ENCODE results near the gene MTHFD1L. TPM values are rescaled to one million over a fixed set of nuclear protein-coding genes. Genes with fewer than 3 reads are reported as not detected.

Gene MTHFD1L
- total and polyA plus RNA-seq, 9 of the 15 experiments (the other 6 are each of a cell fraction or from before 2014, with no cell fraction given): 20.9 to 128 (median 61.0) TPM

GRCh38 chr6:150915880-150916265 lies 50.4 kb downstream of the MTHFD1L start:
- Histone ChIP-seq H3K9ac (ENCODE audit: insufficient read depth in 1 of 2, low read depth in 2 of 2, low read length in 2 of 2) (no peak overlapping the region), H3K27me3 (ENCODE audit: control insufficient read depth in 2 of 2, insufficient read depth in 2 of 2, low read length in 2 of 2) (no peaks in the 10 kb centered on the region), H3K27ac (ENCODE audit: extremely low read depth, low read depth, low read length) (no peak overlapping the region), H3K4me1 (replicated peaks in 1 of 2; ENCODE audit: control insufficient read depth in 2 of 2, insufficient read depth in 2 of 2, low read length in 2 of 2) (no peaks in the 10 kb centered on the region), H3K9me3 (replicated peaks; ENCODE audit: control insufficient read depth, insufficient read depth, low read depth, low read length) (no peaks in the 10 kb centered on the region), H4K20me1 (replicated peaks; ENCODE audit: control insufficient read depth, insufficient read depth, low read length) (no peaks in the 10 kb centered on the region), H3K4me3 (no peak overlapping the region), H3K9me1 (ENCODE audit: control insufficient read depth, insufficient read depth, low read length) (no peaks in the 10 kb centered on the region), H3K79me2 (ENCODE audit: control insufficient read depth, insufficient read depth, low read length) (no peaks in the 10 kb centered on the region), H3K36me3 (ENCODE audit: control insufficient read depth, insufficient read depth, low read length) (peaks cover 52% of the 10 kb centered on the region; the same call in 2 of the 3 replicates), H3K4me2 (ENCODE audit: insufficient read depth, low read length) (no peak overlapping the region), H2AFZ (ENCODE audit: low read depth, low read length) (no peak overlapping the region)
- intact Hi-C loops (cut with micrococcal nuclease): no loop called here
- POLR2A ChIA-PET: interaction anchor here (0.6 to 1.4 kb wide), 3 partner anchors 11 to 421 kb away, joined by 3 to 6 read pairs (median 4); no protein-coding TSS in a partner anchor
- FAIRE-seq (no peak), ATAC-seq (no peak), DNase-seq (ENCODE audit: extremely low read depth in 1 of 4, low spot score in 3 of 4) (no peak)
- BruUV-seq (replicated peaks): no TSS peak
- CTCF ChIA-PET (ENCODE audit: low intra/inter-chr PET ratio): no interaction called here
- in situ Hi-C loops (cut with MboI): no loop called here
- WGBS (ENCODE audit: insufficient coverage, low coverage, missing lambda C conversion rate): 85% methylated on average over 4 of the region's 7 CpGs
- TF ChIP-seq MXD1 (CRISPR knock-in tag; IDR thresholded peaks at IDR 0.05; ENCODE audit: borderline replicate concordance, poor library complexity, severe bottlenecking) (no peak), TAF9B (IDR thresholded peaks at IDR 0.05; ENCODE audit: partially characterized antibody) (no peak), E4F1 (CRISPR knock-in tag; IDR thresholded peaks at IDR 0.05; ENCODE audit: borderline replicate concordance) (no peak), KAT7 (CRISPR knock-in tag; IDR thresholded peaks at IDR 0.05; ENCODE audit: borderline replicate concordance) (no peak), STAT5B (CRISPR knock-in tag; IDR thresholded peaks at IDR 0.05) (no peak), OTX1 (CRISPR knock-in tag; IDR thresholded peaks at IDR 0.05) (no peak), TARDBP (IDR thresholded peaks at IDR 0.05) (no peak), FIP1L1 (IDR thresholded peaks at IDR 0.05; ENCODE audit: low read depth, low read length, poor library complexity, severe bottlenecking) (no peak)

All from K562 (cell line).